ENCODE measurements around the gene LCN6. TPM values are rescaled to one million over a fixed set of nuclear protein-coding genes. Genes with fewer than 3 reads are reported as not detected.

The LCN6 gene
- total RNA-seq, 4 donors from 2014 or later: 0.82 to 6.7 (median 2.5) TPM; not detected in 1

- no peak for TF ChIP-seq CTCF (IDR thresholded peaks at IDR 0.05)
- no peak for TF ChIP-seq POLR2A (IDR thresholded peaks at IDR 0.05)
- peaks cover 24 to 34% (median 29%) of the 10 kb centered on the region in 3 donors for H3K4me1 ChIP-seq
- peaks cover 10 to 66% (median 20%) of the 10 kb centered on the region in 4 donors for H3K27me3 ChIP-seq
- DNase-seq: no peak
- H3K4me3 ChIP-seq: no peak overlapping the region
- H3K9me3 ChIP-seq: no peaks in the 10 kb centered on the region
- H3K36me3 ChIP-seq: no peaks in the 10 kb centered on the region
- H3K27ac ChIP-seq: no peak overlapping the region
- intact Hi-C loops (cut with DNase I): no loop called here
- WGBS, 2 donors: 64 to 81% methylated on average over 5 to 20 of the region's 23 CpGs
Observed at GRCh38 chr9:136739509-136739908, 8.8 kb downstream of the LCN6 start.

GRCh38 chr9:136738960-136739359 lies 9.4 kb downstream of the LCN6 start:
- TF ChIP-seq POLR2A (IDR thresholded peaks at IDR 0.05): no peak
- TF ChIP-seq CTCF (IDR thresholded peaks at IDR 0.05): no peak
- H3K36me3 ChIP-seq: no peaks in the 10 kb centered on the region
- no peak for DNase-seq
- H3K4me3 ChIP-seq: no peak overlapping the region
- peaks cover 24 to 34% (median 29%) of the 10 kb centered on the region in 3 donors for H3K4me1 ChIP-seq
- H3K27ac ChIP-seq: no peak overlapping the region
- H3K9me3 ChIP-seq: no peaks in the 10 kb centered on the region
- peaks cover 10 to 60% (median 20%) of the 10 kb centered on the region in 4 donors for H3K27me3 ChIP-seq
- intact Hi-C loops (cut with DNase I): no loop called here
- WGBS, 2 donors: 87 to 94% methylated on average over 3 to 19 of the region's 20 CpGs

GRCh38 chr9:136735812-136736480 lies 12.4 kb downstream of the LCN6 start:
- H3K4me3 ChIP-seq: no peak overlapping the region
- H3K36me3 ChIP-seq: no peaks in the 10 kb centered on the region
- TF ChIP-seq CTCF (IDR thresholded peaks at IDR 0.05): no peak
- no peak for TF ChIP-seq POLR2A (IDR thresholded peaks at IDR 0.05)
- H3K27me3 ChIP-seq: peaks cover 0 to 30% (median 5%) of the 10 kb centered on the region in 4 donors
- intact Hi-C loops (cut with DNase I): no loop called here
- DNase-seq: no peak
- H3K4me1 ChIP-seq: peaks cover 0 to 4% (median 2%) of the 10 kb centered on the region in 3 donors
- no peak overlapping the region for H3K27ac ChIP-seq
- H3K9me3 ChIP-seq: no peaks in the 10 kb centered on the region
- 81 to 86% methylated on average over 4 to 12 of the region's 21 CpGs for WGBS, 2 donors

GRCh38 chr9:136734837-136735496 lies 13.4 kb downstream of the LCN6 start:
- WGBS, 2 donors: 82 to 88% methylated on average over 7 to 10 of the region's 12 CpGs
- TF ChIP-seq POLR2A (IDR thresholded peaks at IDR 0.05) (no peak), CTCF (IDR thresholded peaks at IDR 0.05) (no peak)
- no peaks in the 10 kb centered on the region for H3K9me3 ChIP-seq
- H3K4me3 ChIP-seq: no peak overlapping the region
- intact Hi-C loops (cut with DNase I): no loop called here
- no peak for DNase-seq
- peaks cover 0 to 20% (median 0%) of the 10 kb centered on the region in 4 donors for H3K27me3 ChIP-seq
- H3K36me3 ChIP-seq: no peaks in the 10 kb centered on the region
- no peak overlapping the region for H3K27ac ChIP-seq
- H3K4me1 ChIP-seq: no peaks in the 10 kb centered on the region

GRCh38 chr9:136733611-136734010 lies 14.7 kb downstream of the LCN6 start:
- Histone ChIP-seq H3K36me3 (no peaks in the 10 kb centered on the region), H3K27me3 (peaks cover 0 to 7% (median 0%) of the 10 kb centered on the region in 4 donors), H3K9me3 (no peaks in the 10 kb centered on the region), H3K4me3 (no peak overlapping the region), H3K27ac (no peak overlapping the region), H3K4me1 (peaks cover 7 to 10% (median 8%) of the 10 kb centered on the region in 3 donors)
- WGBS, 2 donors: 73 to 83% methylated on average over 8 to 10 of the region's 12 CpGs
- no peak for DNase-seq
- TF ChIP-seq POLR2A (IDR thresholded peaks at IDR 0.05) (no peak), CTCF (IDR thresholded peaks at IDR 0.05) (no peak)
- intact Hi-C loops (cut with DNase I): no loop called here
